Right atrium auricular region (tissue), 2 donors: ENCODE measurements around the gene OR5B12. TPM values are rescaled to one million over a fixed set of nuclear protein-coding genes. Genes with fewer than 3 reads are reported as not detected.

Source experiments
- DNase-seq: peaks from one replicate; pipeline ENCODE4 v3.0.0-alpha.2; 2019; ENCODE audit warnings: low spot score
- H3K27ac ChIP-seq, 2 donors: fragments of 200-600 bp; sonication (generic); 1 replicate in 1 of 2; 2 replicates in 1 of 2; pipeline ENCODE4 v1.5.1; 2016 to 2019
- H3K27me3 ChIP-seq, 2 donors: fragments of 200-600 bp; sonication (generic); one replicate each; pipeline versions ENCODE4 v1.5.1 to v1.6.0; 2017 to 2019
- H3K36me3 ChIP-seq: fragments of 200-600 bp; sonication (generic); one replicate; pipeline ENCODE4 v1.5.1; 2016
- H3K4me1 ChIP-seq, 2 donors: fragments of 200-600 bp; sonication (generic); one replicate each; pipeline versions ENCODE4 v1.5.1 to v1.6.0; 2017 to 2019
- H3K4me3 ChIP-seq, 2 donors: fragments of 200-600 bp; sonication (generic); 1 replicate in 1 of 2; 2 replicates in 1 of 2; pipeline ENCODE4 v1.5.1; 2017 to 2019; ENCODE audit warnings: mild to moderate bottlenecking in 1 of 2, moderate library complexity in 1 of 2
- H3K9me3 ChIP-seq, 2 donors: fragments of 200-600 bp; sonication (generic); one replicate each; pipeline ENCODE4 v1.5.1; 2019
- CTCF ChIP-seq, 2 donors: fragments of 200-600 bp; sonication (generic); IDR thresholded peaks; one replicate each; pipeline ENCODE4 v1.5.1; 2019; ENCODE audit warnings: antibody characterized with exemption in 2 of 2
- total RNA-seq, 2 donors: library from RNA; depleted of rRNA; stranded (reverse); fragments of >200 nt; gene quantifications; one replicate each; pipeline ENCODE4 v1.1.0, GENCODE V29; 2016

Gene OR5B12
- total RNA-seq, 2 donors from 2014 or later: not detected

- Histone ChIP-seq H3K27ac (no peak overlapping the region), H3K4me1 (no peaks in the 10 kb centered on the region), H3K9me3 (peaks cover 0 to 18% of the 10 kb centered on the region in 2 donors), H3K27me3 (no peaks in the 10 kb centered on the region), H3K36me3 (no peaks in the 10 kb centered on the region), H3K4me3 (no peak overlapping the region)
- no peak for TF ChIP-seq CTCF (IDR thresholded peaks at IDR 0.05)
- no peak for DNase-seq
Measured at GRCh38 chr11:58465690-58466089, 23.7 kb upstream of the OR5B12 start.

- no peak for DNase-seq
- no peaks in the 10 kb centered on the region for H3K36me3 ChIP-seq
- H3K4me3 ChIP-seq: no peak overlapping the region
- H3K27me3 ChIP-seq: no peaks in the 10 kb centered on the region
- TF ChIP-seq CTCF (IDR thresholded peaks at IDR 0.05): no peak
- H3K9me3 ChIP-seq: peaks cover 0 to 14% of the 10 kb centered on the region in 2 donors
- H3K4me1 ChIP-seq: no peaks in the 10 kb centered on the region
- H3K27ac ChIP-seq: no peak overlapping the region
Measured at GRCh38 chr11:58451585-58451984, 9.5 kb upstream of the OR5B12 start.

- no peak for DNase-seq
- Histone ChIP-seq H3K27me3 (no peaks in the 10 kb centered on the region), H3K36me3 (no peaks in the 10 kb centered on the region), H3K27ac (no peak overlapping the region), H3K4me1 (no peaks in the 10 kb centered on the region), H3K4me3 (no peak overlapping the region), H3K9me3 (peaks cover 0 to 42% of the 10 kb centered on the region in 2 donors)
- TF ChIP-seq CTCF (IDR thresholded peaks at IDR 0.05): no peak
Measured at GRCh38 chr11:58446294-58446693, 4.3 kb upstream of the OR5B12 start.

- no peaks in the 10 kb centered on the region for H3K27me3 ChIP-seq
Measured at GRCh38 chr11:58444300-58444699, 2.3 kb upstream of the OR5B12 start.

GRCh38 chr11:58438486-58438885 lies 3.5 kb downstream of the OR5B12 start:
- H3K36me3 ChIP-seq: no peaks in the 10 kb centered on the region
- no peak for DNase-seq

More at GRCh38 chr11:58444300-58444699, 2.3 kb upstream of the OR5B12 start:
- no peak overlapping the region for H3K4me3 ChIP-seq
- H3K27ac ChIP-seq: no peak overlapping the region
- H3K4me1 ChIP-seq: no peaks in the 10 kb centered on the region
- no peak for TF ChIP-seq CTCF (IDR thresholded peaks at IDR 0.05)
- peaks cover 0 to 42% of the 10 kb centered on the region in 2 donors for H3K9me3 ChIP-seq
- H3K36me3 ChIP-seq: no peaks in the 10 kb centered on the region
- no peak for DNase-seq

More at GRCh38 chr11:58438486-58438885, 3.5 kb downstream of the OR5B12 start:
- Histone ChIP-seq H3K4me3 (no peak overlapping the region), H3K4me1 (no peaks in the 10 kb centered on the region), H3K9me3 (peaks cover 0 to 12% of the 10 kb centered on the region in 2 donors), H3K27ac (no peak overlapping the region), H3K27me3 (no peaks in the 10 kb centered on the region)
- TF ChIP-seq CTCF (IDR thresholded peaks at IDR 0.05): no peak
